ENCODE results near the gene SOAT2.
"Not testable (repeated sequence)": the region's sequence is repeated elsewhere in the genome, so short reads cannot be mapped to it uniquely, and the experiment has no call there.

Gene SOAT2

GRCh38 chr12:53090554-53090953, 12.7 kb upstream of the SOAT2 start:
- TF ChIP-seq, protein P1, sequence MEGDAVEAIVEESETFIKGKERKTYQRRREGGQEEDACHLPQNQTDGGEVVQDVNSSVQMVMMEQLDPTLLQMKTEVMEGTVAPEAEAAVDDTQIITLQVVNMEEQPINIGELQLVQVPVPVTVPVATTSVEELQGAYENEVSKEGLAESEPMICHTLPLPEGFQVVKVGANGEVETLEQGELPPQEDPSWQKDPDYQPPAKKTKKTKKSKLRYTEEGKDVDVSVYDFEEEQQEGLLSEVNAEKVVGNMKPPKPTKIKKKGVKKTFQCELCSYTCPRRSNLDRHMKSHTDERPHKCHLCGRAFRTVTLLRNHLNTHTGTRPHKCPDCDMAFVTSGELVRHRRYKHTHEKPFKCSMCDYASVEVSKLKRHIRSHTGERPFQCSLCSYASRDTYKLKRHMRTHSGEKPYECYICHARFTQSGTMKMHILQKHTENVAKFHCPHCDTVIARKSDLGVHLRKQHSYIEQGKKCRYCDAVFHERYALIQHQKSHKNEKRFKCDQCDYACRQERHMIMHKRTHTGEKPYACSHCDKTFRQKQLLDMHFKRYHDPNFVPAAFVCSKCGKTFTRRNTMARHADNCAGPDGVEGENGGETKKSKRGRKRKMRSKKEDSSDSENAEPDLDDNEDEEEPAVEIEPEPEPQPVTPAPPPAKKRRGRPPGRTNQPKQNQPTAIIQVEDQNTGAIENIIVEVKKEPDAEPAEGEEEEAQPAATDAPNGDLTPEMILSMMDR (IDR thresholded peaks at IDR 0.05; ENCODE audit: low read depth, low read length, missing control alignments): no peak
- H3K4me3 ChIP-seq (replicated peaks; ENCODE audit: low read depth, low read length): no peak overlapping the region
- no peak for DNase-seq (ENCODE audit: extremely low read depth, low read depth)

- DNase-seq (ENCODE audit: extremely low read depth, low read depth): no peak
- TF ChIP-seq, protein P1 (IDR thresholded peaks at IDR 0.05; ENCODE audit: low read depth, low read length, missing control alignments): no peak
- H3K4me3 ChIP-seq (replicated peaks; ENCODE audit: low read depth, low read length): no peak overlapping the region
Measured at GRCh38 chr12:53091756-53092155, 11.5 kb upstream of the SOAT2 start.

DNA sequence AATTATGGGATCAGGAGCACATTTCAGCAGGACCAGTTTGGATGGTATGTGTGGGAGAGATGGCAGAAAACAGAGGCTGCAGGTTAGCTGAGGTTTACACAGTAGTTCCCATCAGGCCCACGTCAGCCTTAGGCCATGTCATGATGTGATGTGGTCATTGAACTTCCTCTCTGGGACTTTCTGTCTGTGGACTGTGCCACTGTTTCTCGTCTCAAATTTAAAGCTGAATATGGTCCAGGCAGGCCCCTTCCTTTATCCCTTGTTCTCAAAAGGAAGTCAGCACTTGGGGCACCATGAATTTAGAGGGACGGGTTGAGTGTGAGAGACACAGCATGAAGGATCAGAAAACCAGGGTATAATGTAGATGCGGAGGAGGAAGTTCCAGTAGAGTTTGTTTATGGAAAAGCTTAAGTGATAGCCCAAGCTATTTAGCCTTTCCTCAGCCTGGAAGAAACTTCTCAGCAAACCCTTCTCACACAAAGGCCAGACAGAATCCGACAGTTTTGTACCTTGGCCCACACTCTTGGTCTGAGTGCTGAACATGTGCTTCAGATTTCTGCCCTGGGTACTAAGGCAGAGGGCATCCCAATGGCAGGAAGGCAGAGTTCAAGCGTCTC, 9.4 kb upstream of the SOAT2 start:
- DNase-seq (ENCODE audit: extremely low read depth, low read depth): no peak
- H3K4me3 ChIP-seq (replicated peaks; ENCODE audit: low read depth, low read length): no peak overlapping the region
- TF ChIP-seq, protein P1 (IDR thresholded peaks at IDR 0.05; ENCODE audit: low read depth, low read length, missing control alignments): no peak

DNA sequence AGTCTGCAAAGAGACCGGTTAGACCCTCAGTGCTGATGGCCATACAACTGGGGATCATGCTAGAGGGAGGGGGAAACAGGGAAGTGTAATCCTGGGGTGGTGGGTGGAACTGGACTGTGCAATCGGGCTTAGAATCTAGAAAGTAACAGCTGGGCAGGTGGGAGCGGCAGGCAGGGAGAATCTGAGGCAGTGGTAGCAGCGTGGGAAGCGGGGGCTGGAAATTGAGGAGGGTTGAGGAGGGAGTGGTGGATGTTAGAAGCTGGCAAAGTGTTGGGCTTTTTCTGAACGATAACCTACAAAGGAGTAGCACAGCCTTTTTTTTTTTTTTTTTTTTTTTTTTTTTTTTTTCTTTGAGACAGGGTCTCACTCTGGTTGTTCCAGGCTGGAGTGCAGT, 8.9 kb upstream of the SOAT2 start:
- DNase-seq (ENCODE audit: extremely low read depth, low read depth): no peak
- TF ChIP-seq, protein P1 (IDR thresholded peaks at IDR 0.05; ENCODE audit: low read depth, low read length, missing control alignments): no peak
- no peak overlapping the region for H3K4me3 ChIP-seq (replicated peaks; ENCODE audit: low read depth, low read length)

DNA sequence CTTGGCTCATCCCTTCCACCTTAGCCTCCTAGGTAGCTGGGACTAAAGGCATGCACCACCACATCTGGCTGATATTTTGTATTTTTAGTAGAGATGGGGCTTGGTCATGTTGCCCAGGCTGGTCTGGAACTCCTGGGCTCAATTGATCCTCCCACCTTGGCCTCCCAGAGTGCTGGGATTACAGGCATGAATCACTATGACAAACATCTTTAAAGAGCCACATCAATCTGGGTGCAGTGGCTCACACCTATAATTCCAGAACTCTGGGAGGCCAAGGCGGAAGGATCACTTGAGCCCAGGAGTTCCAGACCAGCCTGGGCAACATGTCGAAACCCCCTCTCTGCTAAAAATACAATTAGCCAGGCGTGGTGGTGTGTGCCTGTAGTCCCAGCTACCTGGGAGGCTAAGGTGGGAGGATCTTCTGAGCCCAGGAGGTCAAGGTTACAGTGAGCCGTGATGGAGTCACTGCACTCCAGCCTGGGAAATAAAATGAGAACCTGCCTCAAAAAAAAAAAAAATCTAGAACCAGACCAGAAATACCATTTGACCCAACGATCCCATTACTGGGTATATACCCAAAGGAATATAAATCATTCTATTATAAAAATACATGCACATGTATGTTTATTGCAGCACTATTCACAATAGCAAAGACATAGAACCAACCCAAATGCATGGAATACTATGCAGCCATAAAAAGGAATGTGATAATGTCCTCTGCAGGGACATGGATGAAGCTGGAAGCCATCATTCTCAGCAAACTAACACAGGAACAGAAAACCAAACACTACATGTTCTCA, 8.3 kb upstream of the SOAT2 start:
- not testable (repeated sequence) for DNase-seq (ENCODE audit: extremely low read depth, low read depth); H3K4me3 ChIP-seq (replicated peaks; ENCODE audit: low read depth, low read length)

DNA sequence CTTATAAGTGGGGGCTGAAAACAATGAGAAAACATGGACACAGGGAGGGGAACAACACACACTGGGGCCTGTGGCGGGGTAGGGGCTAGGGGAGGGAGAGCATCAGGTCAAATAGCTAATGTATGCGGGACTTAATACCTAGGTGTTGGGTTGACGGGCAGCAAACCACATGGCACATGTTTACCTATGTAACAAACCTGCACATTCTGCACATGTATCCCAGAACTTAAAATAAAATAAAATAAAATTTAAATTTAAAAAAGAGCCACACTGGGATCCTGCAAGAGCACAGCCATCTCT, 7.7 kb upstream of the SOAT2 start:
- not testable (repeated sequence) for H3K4me3 ChIP-seq (replicated peaks; ENCODE audit: low read depth, low read length); DNase-seq (ENCODE audit: extremely low read depth, low read depth)

DNA sequence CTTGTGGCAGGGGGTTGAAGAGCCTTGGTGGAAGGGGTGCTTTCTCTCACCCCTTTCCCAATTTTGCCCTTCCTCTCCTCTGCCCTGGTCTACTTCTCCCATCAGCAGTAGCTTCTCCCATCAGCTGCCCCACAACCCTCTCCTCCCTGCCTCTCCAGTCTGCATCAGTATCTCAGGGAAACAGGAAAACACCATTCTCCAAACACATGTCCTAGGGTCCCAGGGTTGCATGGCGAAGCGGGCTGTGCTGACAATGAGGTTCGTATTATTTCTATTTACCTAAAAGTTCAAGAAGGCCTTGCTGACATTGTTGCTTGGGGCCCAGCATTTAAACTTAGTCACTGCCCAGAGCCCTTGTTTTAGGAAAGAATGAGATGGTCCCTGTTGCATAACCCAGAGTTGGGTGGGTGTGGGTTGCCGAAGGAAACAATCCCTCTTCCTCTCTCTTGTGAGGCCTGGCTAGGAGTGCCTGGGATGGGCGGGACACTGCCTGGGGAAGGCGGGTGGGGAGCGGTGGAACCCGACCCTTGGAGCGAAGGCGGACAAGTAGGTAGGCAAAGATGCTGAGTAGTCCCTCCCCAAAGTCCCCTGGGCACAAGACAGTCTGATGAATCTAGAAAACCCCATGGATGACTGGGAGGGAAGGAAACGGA, 7.1 kb upstream of the SOAT2 start:
- TF ChIP-seq, protein P1 (IDR thresholded peaks at IDR 0.05; ENCODE audit: low read depth, low read length, missing control alignments): no peak
- no peak for DNase-seq (ENCODE audit: extremely low read depth, low read depth)
- H3K4me3 ChIP-seq (replicated peaks; ENCODE audit: low read depth, low read length): peak overlapping the region; percentile 52

Measured in HFF-Myc (cell line).